T-helper 17 cell (primary cell): ENCODE measurements around the gene VCP. TPM values are rescaled to one million over a fixed set of nuclear protein-coding genes. Genes with fewer than 3 reads are reported as not detected.
"Not testable (repeated sequence)": the region's sequence is repeated elsewhere in the genome, so short reads cannot be mapped to it uniquely, and the experiment has no call there.

ENCODE experiments used
- ATAC-seq: fragments of 150-1000 bp; cut with Tn5 transposase; 2 replicates; pipeline ENCODE4 v1.10.0; 2021; ENCODE audit warnings: mild to moderate bottlenecking, moderate library complexity
- DNase-seq, 3 donors: peaks; one replicate each; pipeline versions ENCODE4 v3.0.0 to v3.0.0-alpha.2; 2020 to 2021
- H3K9me3 ChIP-seq: one replicate; pipeline ENCODE4 v1.7.0; 2013; ENCODE audit warnings: low read length, mild to moderate bottlenecking; ENCODE audit not compliant: control insufficient read depth, poor library complexity, severe bottlenecking
- H3K27ac Mint-ChIP-seq: one replicate; pipeline ENCODE4 v1.8.0; 2022; ENCODE audit warnings: mild to moderate bottlenecking, moderate library complexity, mixed read lengths
- H3K27me3 Mint-ChIP-seq: one replicate; pipeline ENCODE4 v1.8.0; 2022; ENCODE audit warnings: mixed read lengths
- H3K36me3 Mint-ChIP-seq: one replicate; pipeline ENCODE4 v1.8.0; 2022; ENCODE audit warnings: low read depth, mixed read lengths
- H3K4me1 Mint-ChIP-seq: one replicate; pipeline ENCODE4 v1.8.0; 2022; ENCODE audit warnings: mild to moderate bottlenecking, mixed read lengths
- H3K4me3 Mint-ChIP-seq: one replicate; pipeline ENCODE4 v1.8.0; 2022; ENCODE audit warnings: mild to moderate bottlenecking, moderate library complexity, mixed read lengths
- total RNA-seq, 4 donors: library from RNA in 2 of 4; stranded (reverse) in 2 of 4; gene quantifications; one replicate each; pipeline ENCODE4 v1.2.3 and lab custom pipeline; 2022 to 2026

VCP gene
- total RNA-seq, 2 donors from 2014 or later: 222 to 238 TPM

DNA sequence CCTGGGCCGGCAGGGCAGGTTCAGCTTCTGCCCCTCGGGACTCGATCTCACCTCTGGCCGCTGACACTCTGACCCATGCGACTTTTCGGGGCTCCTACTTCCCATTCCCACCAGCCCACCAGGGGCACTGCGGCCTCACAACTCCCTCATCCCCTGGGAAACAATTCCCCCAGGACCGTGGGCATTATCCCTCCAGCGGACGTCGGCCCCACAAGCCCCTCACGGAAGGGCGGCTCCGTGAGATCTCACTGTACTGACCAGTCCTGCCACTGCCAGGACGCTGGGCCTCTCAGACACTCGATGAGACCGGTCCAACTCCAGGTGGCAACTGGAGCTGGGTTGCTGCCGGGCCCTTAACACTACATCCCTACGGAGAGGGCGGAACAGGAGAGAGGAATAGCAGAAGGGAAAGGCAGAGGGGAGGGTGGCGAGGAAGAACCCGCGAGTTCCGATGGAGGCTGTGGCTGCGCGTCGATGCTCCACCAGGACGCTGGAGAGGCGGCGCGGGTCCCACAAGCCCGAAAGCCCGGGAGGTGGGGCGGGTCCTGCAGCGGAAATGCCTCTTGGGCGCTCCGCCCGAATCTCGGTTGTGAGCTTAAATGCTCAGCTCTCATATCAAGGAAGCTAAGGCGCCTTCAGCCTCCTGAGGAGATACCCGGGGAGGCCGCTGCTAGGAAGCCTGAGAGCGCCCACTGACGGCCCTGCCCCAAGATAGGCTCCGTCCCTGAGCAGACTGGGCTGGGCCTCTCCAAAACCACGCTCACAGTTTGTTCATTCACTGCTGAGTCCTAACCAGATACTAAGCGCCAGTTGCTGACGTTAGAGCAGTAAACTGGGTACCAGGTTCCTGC lies 36.3 kb downstream of the VCP start:
- ATAC-seq (peak; percentile 83), DNase-seq (peak; percentile 11 to 15 (median 14))
- Mint-ChIP-seq H3K36me3 (peaks cover 4% of the 10 kb centered on the region), H3K27me3 (no peaks in the 10 kb centered on the region), H3K4me1 (peaks cover 15% of the 10 kb centered on the region), H3K4me3 (peak overlapping the region; percentile 81), H3K27ac (peak overlapping the region; percentile 91)
- H3K9me3 ChIP-seq: no peaks in the 10 kb centered on the region

DNA sequence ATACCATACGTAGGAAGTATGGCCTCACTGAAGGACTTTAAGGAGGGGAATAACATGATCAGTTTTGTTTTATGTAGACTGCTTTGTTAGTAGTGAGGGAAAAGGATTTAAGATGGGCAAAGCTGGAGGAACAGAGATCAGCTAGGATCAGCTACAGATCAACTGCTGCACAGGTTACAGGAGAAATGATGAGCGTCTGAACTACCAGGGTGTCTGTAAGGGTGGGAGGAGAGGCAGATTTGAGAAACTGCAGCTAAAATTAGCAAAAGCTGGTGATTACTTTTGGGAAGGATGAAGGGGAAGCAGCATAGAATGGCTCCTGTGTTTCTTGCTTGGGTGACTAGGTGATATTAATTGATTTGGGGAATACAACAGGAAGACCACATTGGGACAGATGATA lies 39.3 kb downstream of the VCP start:
- Mint-ChIP-seq H3K27ac (peak overlapping the region; percentile 39), H3K4me3 (no peak overlapping the region)
- no peak for ATAC-seq

DNA sequence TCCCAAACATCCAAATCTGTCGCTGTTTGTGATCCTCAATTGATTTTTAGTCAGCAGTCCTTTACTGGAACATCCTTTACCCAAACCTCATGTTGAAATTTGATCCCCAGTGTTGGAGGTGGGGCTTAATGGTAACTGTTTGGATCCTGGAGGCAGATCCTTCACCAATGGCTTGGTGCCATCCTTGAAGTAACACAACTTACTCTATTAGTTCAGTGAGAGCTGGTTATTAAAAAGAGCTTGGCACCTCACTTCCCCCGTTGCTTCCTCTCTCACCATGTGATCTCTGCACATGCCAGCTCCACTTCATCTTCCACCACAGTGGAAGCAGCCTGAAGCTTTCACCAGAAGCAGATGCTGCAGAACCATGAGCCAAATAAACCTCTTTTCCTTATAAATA lies 42.6 kb downstream of the VCP start:
- peak overlapping the region; percentile 65 for H3K27ac Mint-ChIP-seq
- ATAC-seq (no peak), DNase-seq (no peak)
- no peaks in the 10 kb centered on the region for H3K9me3 ChIP-seq
- peaks cover 8% of the 10 kb centered on the region for H3K4me1 Mint-ChIP-seq
- H3K36me3 Mint-ChIP-seq: peaks cover 4% of the 10 kb centered on the region
- H3K27me3 Mint-ChIP-seq: no peaks in the 10 kb centered on the region
- no peak overlapping the region for H3K4me3 Mint-ChIP-seq

More for the DNA sequence above, 39.3 kb downstream of the VCP start:
- Mint-ChIP-seq H3K36me3 (peaks cover 4% of the 10 kb centered on the region), H3K4me1 (peaks cover 15% of the 10 kb centered on the region), H3K27me3 (no peaks in the 10 kb centered on the region)
- no peak for DNase-seq
- no peaks in the 10 kb centered on the region for H3K9me3 ChIP-seq

DNA sequence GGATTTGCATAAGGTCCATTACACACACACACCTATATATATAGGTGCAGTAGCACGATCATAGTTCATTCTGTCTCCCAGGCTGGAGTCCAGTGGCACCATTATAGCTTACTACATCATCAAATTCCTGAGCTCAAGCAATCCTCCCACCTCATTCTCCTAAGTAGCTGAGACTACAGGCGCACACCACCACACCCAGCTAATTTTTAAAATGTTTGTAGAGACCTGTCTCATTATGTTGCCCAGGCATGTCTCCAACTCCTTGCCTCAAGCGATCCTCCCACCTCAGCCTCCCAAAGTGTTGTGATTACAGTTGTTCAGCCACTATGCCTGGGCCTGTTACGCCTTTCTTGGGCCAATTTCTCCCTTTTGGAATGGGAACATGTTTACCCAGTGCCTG lies 43.2 kb downstream of the VCP start:
- no peak overlapping the region for H3K27ac Mint-ChIP-seq
- peaks cover 9% of the 10 kb centered on the region for H3K36me3 Mint-ChIP-seq
- ATAC-seq (no peak), DNase-seq (no peak)
- H3K27me3 Mint-ChIP-seq: no peaks in the 10 kb centered on the region
- no peaks in the 10 kb centered on the region for H3K9me3 ChIP-seq
- H3K4me1 Mint-ChIP-seq: peaks cover 12% of the 10 kb centered on the region
- no peak overlapping the region for H3K4me3 Mint-ChIP-seq

DNA sequence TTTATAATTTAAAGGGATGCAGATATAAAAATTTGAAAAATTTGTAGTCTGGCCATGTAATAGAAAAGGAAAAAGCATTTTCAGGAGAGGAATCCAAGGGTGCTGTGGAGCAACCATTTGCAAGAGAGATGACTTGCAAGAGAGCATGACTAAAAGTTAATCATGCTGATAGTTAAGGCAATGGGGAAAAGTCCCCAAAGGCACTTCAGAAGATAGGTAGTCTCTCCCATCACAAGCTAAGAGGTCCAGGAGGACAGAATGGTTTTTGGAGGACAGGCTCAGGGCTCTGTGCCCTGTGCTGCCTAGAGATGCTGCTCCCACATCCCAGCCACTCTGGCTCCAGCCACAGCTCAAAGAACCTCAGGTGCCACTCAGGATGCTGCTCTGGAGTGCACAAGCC lies 44.1 kb downstream of the VCP start:
- Mint-ChIP-seq H3K27me3 (no peaks in the 10 kb centered on the region), H3K4me1 (peaks cover 20% of the 10 kb centered on the region), H3K27ac (peak overlapping the region; percentile 51), H3K36me3 (peaks cover 18% of the 10 kb centered on the region), H3K4me3 (no peak overlapping the region)
- no peak for DNase-seq
- no peaks in the 10 kb centered on the region for H3K9me3 ChIP-seq
- no peak for ATAC-seq

DNA sequence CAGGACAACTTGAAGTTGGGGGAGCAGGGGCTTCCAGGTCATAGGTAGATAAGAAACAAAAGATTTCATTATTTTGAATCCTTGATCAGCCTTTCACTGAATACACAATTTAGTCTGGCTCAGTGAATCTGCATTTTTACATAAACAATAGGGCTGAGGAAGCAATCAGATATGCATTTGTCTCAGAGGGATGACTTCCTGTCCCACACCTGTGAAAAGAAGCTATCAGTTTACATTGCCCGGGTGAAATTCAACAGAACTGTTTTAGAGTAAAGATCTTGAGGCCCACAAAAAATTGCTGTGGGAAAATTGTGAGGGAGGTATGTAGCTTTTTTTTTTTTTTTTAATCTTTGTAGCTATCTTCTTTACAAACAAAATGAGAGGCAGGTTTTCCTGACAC lies 44.6 kb downstream of the VCP start:
- ATAC-seq (no peak), DNase-seq (no peak)
- no peaks in the 10 kb centered on the region for H3K9me3 ChIP-seq
- H3K36me3 Mint-ChIP-seq: peaks cover 15% of the 10 kb centered on the region
- no peaks in the 10 kb centered on the region for H3K27me3 Mint-ChIP-seq
- peaks cover 17% of the 10 kb centered on the region for H3K4me1 Mint-ChIP-seq
- H3K27ac Mint-ChIP-seq: peak overlapping the region; percentile 51
- H3K4me3 Mint-ChIP-seq: no peak overlapping the region

DNA sequence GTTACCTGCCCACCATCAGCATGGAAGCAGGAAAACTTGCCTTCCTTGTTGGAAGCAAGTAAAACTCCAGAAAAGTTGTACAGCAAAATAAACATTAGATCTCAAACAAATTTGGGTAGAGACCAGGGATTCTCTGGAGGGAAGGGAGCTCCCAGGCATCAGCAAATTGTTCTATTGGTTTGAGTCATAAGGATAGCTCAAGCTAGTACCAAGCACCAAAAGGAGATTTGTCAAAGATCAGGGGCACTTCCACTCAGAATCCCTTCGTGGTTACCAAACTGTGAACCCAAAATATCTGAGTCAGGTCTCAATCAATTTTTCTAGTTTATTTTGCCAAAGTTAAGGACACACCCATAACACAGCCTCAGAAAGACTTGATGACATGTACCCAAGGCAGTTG lies 45.1 kb downstream of the VCP start:
- H3K9me3 ChIP-seq: no peaks in the 10 kb centered on the region
- DNase-seq: no peak
- Mint-ChIP-seq H3K4me1 (peaks cover 17% of the 10 kb centered on the region), H3K27ac (no peak overlapping the region), H3K4me3 (no peak overlapping the region), H3K36me3 (peaks cover 14% of the 10 kb centered on the region), H3K27me3 (no peaks in the 10 kb centered on the region)
- ATAC-seq: no peak

DNA sequence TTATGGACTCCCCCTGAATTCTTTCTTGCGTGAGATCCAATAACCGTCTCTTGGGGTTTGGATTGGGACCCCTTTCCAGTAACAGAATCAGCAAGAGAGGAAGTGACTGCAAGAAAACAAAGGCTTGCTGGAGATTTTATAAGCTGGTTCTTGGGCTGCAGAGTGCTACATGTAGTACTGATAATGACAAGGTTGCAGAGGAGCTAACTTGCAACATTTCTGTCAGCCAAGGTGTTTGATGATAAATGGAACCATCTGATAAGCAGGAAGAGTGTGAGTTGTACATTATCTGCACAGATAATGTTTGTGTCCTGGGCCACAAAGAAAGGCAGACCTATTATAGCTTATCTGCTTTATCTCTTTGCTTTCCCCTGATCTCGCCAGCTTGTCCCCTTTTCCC lies 45.8 kb downstream of the VCP start:
- H3K4me3 Mint-ChIP-seq: no peak overlapping the region
- H3K27ac Mint-ChIP-seq: peak overlapping the region; percentile 16
- H3K4me1 Mint-ChIP-seq: peaks cover 19% of the 10 kb centered on the region
- peaks cover 18% of the 10 kb centered on the region for H3K36me3 Mint-ChIP-seq
- no peaks in the 10 kb centered on the region for H3K9me3 ChIP-seq
- ATAC-seq (no peak), DNase-seq (no peak)
- H3K27me3 Mint-ChIP-seq: no peaks in the 10 kb centered on the region

DNA sequence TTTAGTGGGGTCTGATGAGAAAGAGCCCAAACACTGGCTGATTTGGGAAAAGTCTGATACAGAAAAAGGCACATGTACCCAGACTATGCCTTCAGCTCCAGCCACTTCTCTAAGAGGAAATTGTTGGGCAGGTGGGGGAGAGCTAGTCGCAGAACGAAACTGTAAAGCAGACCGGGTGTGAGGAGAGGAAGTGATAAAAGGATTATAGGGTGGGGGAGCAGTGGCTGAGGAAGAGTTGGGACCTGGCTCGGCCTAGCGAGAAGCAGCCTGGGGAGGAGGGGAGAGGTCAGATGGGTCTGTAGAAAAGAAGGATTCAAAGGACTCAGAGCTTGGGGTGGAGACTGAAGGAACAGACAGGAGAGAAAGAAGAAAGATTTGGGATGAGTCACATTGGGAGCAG lies 49.0 kb downstream of the VCP start:
- Mint-ChIP-seq H3K36me3 (peaks cover 19% of the 10 kb centered on the region), H3K4me1 (peaks cover 19% of the 10 kb centered on the region)
- H3K27me3 Mint-ChIP-seq, ATAC-seq, H3K4me3 Mint-ChIP-seq, H3K9me3 ChIP-seq, DNase-seq, H3K27ac Mint-ChIP-seq: not testable (repeated sequence)

DNA sequence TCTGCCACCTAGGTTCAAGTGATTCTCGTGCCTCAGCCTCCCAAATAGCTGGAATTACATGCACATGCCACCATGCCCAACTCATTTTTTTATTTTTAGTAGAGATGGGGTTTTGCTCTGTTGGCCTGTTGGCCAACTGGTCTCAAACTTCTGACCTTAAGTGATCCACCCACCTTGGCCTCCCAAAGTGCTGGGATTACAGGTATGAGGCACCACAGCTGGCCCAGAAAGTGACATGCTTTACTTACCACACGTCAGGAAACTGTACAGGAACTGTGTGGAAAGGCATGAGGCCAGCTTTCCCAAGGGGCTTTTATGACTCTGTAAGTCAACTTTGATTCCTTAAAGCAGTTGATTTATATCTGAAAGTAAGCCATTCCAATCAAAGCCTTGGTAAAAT lies 57.9 kb downstream of the VCP start:
- no peak for DNase-seq
- Mint-ChIP-seq H3K27ac (no peak overlapping the region), H3K36me3 (no peaks in the 10 kb centered on the region), H3K27me3 (no peaks in the 10 kb centered on the region), H3K4me1 (peaks cover 2% of the 10 kb centered on the region), H3K4me3 (no peak overlapping the region)
- H3K9me3 ChIP-seq: peaks cover 6% of the 10 kb centered on the region
- ATAC-seq: no peak

DNA sequence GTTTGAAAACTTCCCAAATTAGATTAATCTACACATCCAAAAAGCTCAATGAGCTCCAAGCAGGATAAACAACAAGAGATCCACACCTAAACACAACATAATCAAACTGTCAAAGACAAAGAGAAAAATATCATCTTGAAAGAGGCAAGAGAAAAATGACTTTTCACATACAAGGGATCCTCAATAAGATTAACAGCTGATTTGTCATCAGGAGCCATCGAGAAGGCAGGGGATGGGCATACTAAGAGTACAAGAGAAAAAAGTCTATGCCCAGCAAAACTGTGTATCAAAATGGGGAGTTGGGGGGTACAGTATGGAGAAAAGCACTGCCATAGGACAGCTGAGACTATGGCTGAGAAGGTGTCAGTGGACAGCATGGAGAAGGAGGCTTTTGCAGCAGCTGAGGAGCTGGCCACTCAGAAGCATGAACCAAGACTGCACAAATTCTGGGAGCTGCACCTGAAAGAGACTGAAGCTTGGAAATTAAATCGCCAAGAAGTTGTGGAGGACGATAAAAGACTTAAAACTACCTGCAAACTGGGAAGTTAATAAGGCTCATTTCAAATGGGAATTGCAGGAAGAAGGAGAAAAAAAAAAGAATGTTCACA lies 62.0 kb downstream of the VCP start:
- H3K27ac Mint-ChIP-seq: no peak overlapping the region
- H3K27me3 Mint-ChIP-seq: no peaks in the 10 kb centered on the region
- peaks cover 6% of the 10 kb centered on the region for H3K9me3 ChIP-seq
- peaks cover 7% of the 10 kb centered on the region for H3K4me1 Mint-ChIP-seq
- no peak overlapping the region for H3K4me3 Mint-ChIP-seq
- DNase-seq: no peak
- no peak for ATAC-seq
- peaks cover 10% of the 10 kb centered on the region for H3K36me3 Mint-ChIP-seq
